Skin epidermis (tissue), 12 donors: Measurements from ENCODE around the gene VPS41.

Source experiments
- H3K27ac ChIP-seq, 21 experiments: fragments of 200-600 bp; sonication (generic) in 11 of 21; one replicate each; pipeline ENCODE4 v1.5.0; 2020; ENCODE audit warnings: mild to moderate bottlenecking in 3 of 21, inconsistent platforms in 2 of 21, moderate library complexity in 2 of 21
- H3K4me3 ChIP-seq, 7 experiments: fragments of 200-600 bp; sonication (generic) in 2 of 7; one replicate each; pipeline ENCODE4 v1.5.0; 2020; ENCODE audit warnings: inconsistent platforms in 2 of 7, mild to moderate bottlenecking in 2 of 7, moderate library complexity in 1 of 7

Gene VPS41

DNA sequence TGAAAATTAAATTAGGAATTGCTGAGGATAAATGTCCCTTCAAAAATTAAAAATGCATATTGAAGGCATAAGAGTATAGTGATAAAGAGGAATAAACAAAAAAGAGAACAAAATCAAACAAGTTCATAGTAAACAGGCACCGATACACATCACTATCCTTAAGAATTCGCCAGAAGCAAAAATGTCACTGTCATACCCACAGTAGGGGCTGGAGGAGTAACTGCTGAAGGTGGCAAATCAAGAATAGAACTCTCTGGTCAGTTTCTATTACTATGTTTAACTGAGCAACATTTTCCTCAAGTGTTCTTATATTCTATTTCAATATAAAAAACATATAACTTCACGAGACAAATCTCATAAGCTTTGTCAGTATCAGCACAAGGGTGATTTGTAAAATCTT, 84.0 kb downstream of the VPS41 start:
- H3K4me3 ChIP-seq: no peak overlapping the region
- no peak overlapping the region for H3K27ac ChIP-seq

DNA sequence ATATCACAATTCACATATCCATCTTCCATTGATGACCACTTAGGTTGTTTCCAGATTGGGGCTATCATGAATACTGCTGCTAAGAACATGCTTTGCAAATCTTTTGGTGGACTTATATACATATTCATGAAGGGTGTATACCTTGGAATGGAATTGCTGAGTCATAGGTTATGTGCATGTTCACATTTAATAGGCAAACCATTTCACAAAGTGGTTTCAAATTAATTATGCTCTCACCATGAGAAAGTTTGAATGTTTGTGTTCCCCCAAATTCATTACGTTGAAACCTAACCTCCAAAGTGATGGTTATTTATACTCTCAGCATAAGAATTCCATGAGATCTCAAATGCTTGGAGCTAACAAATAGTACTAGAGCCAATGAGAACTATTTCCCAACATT, 86.4 kb downstream of the VPS41 start:
- no peak overlapping the region for H3K27ac ChIP-seq

DNA sequence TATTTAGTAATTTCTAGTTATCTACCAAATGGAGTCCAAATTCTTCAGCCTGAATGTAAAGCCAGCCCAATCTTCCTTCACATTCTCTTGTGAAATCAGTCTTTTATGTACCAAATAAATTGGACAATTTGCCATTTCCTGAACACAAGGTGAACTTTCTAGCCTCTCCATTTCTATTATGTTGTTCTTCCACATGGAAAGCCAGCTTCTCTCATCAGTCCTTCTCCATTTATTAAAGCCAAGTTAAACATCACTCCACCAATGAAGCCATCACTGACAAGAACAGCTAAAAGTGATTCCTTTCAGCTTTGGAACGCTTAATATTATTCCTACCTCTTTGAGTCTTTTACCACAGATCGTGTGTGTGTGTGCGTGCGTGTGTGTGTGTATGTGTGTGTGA, 88.4 kb downstream of the VPS41 start:
- Histone ChIP-seq H3K4me3 (no peak overlapping the region), H3K27ac (no peak overlapping the region)

More for the DNA sequence above, 86.4 kb downstream of the VPS41 start:
- H3K4me3 ChIP-seq: no peak overlapping the region

DNA sequence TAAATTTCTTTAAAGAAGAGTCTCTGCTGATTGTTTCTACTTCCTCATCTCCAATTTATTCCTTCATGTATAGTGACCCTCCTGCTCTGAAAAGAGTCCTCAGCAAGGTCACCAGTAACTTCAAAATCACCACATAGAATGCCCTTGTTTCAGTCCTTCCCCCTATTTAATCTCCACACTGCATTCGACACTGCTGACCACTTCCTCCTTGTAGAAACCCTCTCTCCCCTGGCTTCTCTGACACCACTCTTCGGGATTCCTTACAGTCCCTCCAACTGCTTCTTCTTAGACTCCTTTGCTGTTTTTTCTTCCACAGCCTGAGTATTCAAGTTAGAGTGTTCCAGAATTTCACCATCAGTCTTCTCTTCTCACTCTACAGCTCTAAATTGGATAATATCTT, 89.5 kb downstream of the VPS41 start:
- Histone ChIP-seq H3K4me3 (no peak overlapping the region), H3K27ac (no peak overlapping the region)

DNA sequence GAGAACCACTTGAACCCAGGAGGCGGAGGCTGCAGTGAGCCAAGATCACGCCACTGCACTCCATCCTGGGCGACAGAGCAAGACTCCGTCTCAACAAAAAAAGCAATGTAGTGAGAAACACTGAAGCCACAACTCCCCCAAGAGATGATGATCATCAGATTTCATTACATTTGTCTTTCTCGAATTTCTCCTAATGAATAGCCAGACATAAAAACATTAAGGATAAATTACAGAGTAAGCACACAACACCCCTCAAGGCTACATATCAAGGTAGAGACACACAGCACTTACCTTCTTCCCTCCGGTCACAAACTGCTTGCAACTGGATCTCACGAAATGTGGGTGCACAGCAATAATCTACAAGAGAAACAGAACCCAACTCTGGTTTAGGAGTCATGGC, 91.5 kb downstream of the VPS41 start:
- no peak overlapping the region for H3K4me3 ChIP-seq
- no peak overlapping the region for H3K27ac ChIP-seq

DNA sequence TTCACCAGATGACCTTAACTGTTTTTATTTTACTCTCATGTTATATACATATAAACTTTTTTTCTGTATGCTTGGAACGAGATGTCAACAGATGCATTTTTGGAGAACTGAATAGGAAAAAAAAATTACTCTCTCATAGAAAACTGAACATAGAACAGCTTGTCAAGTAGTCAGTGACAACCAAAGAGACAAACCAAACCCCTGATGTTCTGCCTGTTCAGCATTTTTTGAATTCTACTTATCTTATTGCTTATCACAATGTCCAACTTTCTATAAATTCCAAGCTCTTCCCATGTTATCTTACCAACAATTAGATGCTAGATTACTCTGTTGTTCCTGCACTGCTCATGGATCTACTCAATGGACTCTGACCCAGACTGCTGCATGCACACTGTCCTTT, 95.2 kb downstream of the VPS41 start:
- Histone ChIP-seq H3K27ac (no peak overlapping the region), H3K4me3 (no peak overlapping the region)

DNA sequence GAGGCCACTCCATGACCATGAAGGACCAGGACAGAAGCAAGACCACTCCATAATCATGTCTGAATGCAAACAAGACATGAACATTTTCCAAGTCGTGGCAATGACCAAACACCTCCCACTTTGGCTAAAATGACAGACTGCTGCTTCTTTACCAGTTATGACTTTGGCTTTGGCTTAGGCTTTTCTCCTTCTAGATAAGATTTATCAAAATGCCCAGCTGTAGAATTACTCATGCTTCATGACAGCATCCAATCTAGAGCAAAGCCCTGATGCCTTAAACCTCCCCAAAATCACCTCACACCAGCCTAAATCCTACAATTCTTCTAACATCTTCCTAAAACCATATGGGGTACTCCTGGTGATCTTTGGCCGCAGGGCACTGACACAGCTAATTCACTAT, 102.1 kb downstream of the VPS41 start:
- no peak overlapping the region for H3K27ac ChIP-seq
- H3K4me3 ChIP-seq: no peak overlapping the region

DNA sequence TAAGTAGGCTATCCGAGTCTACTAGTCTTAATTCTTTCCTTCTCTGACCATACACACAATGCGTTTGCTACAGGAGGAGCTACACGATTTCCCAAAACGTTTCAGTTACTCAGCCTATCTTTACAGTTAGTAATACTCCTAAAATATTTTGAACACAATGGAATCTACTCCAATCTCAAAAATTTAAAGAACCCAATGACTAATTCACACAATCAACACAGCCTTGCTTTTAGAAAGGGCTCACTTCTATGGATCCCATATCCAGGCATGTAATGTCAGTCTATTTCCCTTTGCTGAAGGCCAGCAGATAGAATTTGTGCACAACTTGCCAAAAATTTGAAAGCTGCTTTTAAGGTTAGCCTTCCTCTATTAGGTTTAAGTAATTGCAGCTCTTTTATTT, 107.2 kb downstream of the VPS41 start:
- no peak overlapping the region for H3K27ac ChIP-seq
- H3K4me3 ChIP-seq: no peak overlapping the region

DNA sequence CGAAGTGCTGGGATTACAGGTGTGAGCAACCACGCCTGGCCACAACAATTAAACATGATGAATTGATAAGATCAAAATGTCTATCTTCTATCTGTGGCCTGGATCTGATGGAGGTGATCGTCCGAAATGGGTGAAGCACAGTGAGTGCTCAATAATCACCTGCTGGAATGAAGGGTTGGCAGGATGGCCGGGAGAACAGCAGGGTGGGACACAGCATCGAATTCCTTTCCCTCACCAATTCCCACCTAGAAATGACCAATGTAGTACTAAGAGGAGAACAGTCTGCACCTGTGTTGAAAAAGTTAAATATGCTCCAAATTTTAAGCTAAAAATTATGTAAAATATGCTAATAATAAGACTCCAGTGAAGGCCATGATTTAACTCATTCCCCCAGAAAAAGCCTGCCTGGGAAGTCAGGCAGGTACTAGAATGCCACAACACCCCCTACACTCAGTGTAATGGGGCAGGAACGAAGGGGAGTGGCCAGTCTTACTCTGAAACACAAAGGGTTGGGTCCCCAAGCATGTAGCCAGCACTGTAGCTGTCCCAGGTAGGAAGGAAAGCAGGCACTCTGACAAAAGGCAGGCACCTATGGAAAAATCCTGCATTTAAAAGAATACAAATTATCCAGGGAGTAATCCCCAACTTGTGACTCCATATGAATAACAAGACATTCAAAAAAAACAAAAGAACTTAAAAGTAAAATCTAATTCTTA, 110.3 kb downstream of the VPS41 start:
- no peak overlapping the region for H3K4me3 ChIP-seq
- H3K27ac ChIP-seq: no peak overlapping the region

DNA sequence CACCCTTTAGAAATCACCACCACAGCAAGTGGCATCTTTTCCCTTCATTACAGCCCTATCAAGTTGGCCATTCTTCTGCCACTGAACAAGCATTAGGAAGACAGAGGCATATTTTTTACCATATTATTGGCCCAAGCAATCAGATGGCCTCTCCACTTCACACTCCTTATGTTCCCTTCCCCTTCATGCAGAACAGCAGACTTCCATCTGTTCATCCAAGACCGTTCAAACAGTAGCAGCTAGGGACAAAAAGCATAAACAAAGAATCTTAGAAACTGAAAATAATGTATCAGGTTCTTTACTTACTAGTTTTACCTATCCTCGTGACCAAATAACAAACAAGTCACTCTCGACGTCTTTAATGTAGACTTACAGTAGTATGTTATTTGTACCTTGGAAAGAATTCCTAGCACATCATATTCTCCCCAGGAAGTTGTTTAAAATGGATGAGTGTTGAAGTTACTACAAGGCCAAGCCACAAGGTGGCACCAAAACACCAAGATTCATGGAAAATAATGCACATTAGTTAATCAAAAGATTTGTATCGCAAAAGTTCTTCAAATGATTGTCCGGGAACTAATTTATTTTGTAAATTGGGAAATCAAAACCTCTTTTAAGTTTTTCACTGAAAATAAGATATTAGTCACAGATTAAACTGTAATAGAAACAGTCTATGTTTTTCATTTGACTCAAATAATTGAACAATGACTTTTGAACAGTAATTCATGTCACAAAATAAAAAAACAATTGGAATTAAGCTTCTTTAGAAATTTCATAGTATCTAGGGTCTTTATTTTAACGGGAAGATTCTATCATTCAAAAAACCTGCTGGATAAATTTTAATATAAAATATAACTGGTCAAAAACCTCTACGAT, 112.1 kb downstream of the VPS41 start:
- no peak overlapping the region for H3K27ac ChIP-seq
- no peak overlapping the region for H3K4me3 ChIP-seq

DNA sequence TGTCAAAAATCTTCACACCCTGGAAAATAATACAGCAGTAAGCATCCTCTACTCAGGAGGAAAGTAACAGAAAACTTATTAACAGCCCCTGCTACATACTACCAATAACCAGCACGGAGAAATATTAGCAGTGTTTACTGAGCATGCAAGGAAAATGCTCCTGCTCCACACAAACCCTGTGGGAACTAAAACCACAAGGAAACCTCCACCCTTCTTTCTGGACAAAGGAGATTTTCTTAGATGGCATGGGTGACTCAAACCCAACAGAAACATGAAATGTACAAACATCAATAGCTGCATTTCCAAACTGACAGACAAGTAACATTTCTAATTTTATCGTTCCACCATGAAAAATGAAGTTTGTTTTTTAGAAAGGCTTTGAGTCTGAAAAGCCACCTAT, 113.4 kb downstream of the VPS41 start:
- Histone ChIP-seq H3K4me3 (no peak overlapping the region), H3K27ac (no peak overlapping the region)

DNA sequence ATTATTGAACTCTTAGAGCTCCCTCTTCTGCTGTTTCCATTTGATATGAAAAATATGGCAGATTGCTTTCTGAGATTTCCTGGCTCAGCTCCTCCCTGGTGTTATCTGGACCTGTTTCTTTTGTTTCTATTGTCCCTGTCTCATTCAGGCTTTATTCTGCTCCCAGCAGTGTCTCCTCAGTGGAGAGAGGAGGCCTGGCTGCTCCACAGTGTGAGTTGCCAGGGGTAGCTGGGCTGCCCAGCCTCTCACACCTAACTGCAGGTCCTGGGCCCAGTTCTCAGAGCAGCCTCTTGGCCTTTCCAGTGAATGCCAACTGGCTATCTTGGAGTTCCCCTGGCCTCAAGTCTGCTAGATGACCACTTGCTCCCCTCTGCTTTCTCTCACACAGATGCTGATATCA, 127.0 kb downstream of the VPS41 start:
- no peak overlapping the region for H3K27ac ChIP-seq

DNA sequence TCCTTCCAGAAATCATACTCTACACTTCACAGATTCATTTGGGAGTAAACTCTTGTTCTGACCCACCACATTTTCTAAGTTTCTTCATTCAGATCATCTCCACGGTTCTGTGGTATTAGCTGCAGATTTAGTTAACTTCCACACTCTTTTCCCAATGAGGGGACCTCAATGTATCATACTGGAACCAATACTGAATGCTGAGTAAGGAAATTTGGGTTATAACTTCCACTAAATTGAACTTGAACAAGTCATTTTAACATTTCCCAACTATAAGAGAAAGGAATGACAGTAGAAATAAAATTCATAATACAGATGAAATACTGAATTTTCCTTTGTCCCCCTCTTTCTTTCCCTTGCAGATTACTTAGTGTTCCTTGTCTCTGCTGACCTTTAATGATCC, 131.4 kb downstream of the VPS41 start:
- H3K27ac ChIP-seq: no peak overlapping the region
- no peak overlapping the region for H3K4me3 ChIP-seq

More for the DNA sequence above, 127.0 kb downstream of the VPS41 start:
- H3K4me3 ChIP-seq: no peak overlapping the region

DNA sequence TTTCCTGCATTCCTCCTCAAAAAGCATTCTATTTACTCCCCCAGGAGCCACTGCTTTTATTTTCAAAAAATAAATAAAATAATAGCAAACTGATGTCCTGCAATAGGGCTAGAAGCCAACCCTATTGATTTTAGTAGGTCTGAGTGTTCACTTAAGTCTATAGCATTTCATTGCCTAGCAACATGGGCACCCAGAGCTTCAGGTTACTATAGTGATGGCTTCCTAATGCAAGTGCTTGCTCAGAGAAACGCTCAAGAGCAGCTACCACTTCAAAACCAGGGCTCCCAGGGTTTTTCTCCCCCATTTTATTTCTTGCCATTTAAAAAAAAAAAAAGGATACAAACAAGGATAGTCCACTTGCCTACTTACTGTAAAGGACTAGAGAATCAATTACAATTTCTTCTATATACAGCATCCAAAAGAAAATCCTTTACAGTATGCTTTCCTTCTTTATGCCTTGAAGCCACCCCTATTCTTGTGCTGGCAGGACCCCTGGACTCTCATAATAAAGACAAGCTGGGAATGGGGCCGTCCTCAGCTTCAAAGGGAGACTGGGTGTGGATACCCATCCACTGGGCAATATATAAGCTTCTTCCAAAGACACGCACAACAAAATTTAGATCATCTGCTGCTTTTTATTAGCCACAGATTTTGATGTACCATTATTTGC, 133.3 kb downstream of the VPS41 start:
- no peak overlapping the region for H3K27ac ChIP-seq
- no peak overlapping the region for H3K4me3 ChIP-seq

DNA sequence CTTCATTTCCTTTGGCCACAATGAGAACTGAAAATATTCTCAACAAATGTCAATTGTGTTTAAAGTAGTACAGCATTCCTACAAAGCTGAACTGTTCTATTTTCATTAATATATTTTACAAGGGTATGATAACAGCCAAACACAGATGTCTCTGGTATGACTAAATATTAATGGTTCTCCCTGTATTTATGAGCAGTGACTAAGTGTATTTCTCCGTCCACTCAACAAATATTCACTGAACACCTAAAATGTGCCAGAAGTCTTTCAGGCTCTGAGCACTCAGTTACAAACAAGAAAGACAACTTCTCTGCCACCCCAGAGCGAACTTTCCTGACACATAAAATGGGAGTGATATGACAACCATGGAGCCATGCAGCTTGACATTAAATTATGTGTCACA, 135.6 kb downstream of the VPS41 start:
- H3K27ac ChIP-seq: no peak overlapping the region
- H3K4me3 ChIP-seq: no peak overlapping the region

DNA sequence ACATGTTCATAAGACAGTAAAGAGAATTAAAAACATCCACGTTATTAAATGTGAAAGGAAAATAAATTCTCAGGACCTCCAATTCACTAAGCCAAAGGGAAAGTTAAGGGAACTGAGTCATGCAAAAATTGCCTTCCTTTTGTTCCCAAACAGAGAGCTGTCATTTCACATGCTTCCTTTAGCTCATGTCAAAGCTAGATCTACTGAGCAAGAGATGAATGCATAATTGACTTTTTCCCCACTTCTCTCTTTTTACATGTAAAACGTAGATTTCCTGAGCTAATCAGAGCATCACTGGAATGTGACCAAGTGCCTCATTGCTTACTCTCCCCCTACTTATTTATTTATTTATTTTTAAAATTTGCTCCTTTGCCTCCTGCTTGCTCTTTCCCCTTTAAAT, 148.8 kb downstream of the VPS41 start:
- Histone ChIP-seq H3K4me3 (no peak overlapping the region), H3K27ac (no peak overlapping the region)

DNA sequence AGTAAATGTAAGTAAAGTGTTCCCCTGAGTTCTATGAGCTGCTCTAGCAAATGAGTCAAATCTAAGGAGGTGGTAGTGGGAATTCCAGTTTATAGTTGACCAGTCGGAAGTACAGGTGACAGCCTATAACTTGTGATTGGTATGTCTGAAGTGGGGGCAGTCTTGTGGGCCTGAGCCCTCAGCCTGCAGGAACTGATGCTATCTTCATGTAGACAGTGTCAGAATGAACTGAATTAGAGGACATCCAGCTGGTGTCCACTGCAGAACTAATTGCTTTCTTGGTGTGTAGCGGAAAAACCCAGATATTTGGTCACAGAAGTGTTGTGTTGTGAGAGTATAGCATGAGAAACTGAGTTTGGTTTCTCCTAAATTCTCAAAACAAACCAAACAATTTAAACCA, 150.0 kb downstream of the VPS41 start:
- Histone ChIP-seq H3K4me3 (no peak overlapping the region), H3K27ac (no peak overlapping the region)

DNA sequence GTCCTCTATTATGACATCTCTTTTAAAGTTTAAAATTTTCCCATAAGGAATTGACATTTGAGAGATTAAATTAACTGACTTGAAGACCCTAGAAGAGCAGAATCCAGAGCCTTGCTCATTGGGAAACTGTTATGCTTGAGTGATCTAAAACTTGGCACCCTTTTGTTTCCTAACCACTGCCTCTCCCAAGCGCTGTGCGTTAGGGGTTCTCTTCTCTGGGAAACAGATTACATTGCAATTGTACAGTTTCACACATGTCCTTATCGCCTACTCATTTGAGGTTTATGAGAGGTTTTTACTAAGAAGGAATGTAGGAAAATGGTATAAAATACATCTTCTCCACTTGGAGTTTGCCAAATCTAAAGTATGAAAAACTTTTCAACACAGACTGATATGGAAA, 151.1 kb downstream of the VPS41 start:
- Histone ChIP-seq H3K4me3 (no peak overlapping the region), H3K27ac (no peak overlapping the region)

DNA sequence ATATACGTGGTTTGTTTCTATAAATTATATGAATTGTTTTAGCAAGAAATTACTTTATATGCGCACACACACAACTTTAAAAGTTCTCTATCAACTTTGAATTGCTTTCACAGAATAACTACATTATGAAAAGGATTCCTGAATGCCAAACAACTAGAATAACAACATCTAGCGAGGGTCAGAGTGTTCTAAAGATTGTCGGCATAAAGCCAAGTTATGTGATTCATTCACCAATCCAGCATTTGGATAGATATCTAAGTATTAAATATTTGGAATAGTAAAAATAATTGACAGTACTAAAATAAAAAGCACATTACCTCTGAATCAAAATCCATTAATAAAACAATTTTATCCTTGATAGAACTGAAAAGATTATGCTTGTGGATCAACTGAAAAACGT, 152.5 kb downstream of the VPS41 start:
- no peak overlapping the region for H3K27ac ChIP-seq
- no peak overlapping the region for H3K4me3 ChIP-seq

DNA sequence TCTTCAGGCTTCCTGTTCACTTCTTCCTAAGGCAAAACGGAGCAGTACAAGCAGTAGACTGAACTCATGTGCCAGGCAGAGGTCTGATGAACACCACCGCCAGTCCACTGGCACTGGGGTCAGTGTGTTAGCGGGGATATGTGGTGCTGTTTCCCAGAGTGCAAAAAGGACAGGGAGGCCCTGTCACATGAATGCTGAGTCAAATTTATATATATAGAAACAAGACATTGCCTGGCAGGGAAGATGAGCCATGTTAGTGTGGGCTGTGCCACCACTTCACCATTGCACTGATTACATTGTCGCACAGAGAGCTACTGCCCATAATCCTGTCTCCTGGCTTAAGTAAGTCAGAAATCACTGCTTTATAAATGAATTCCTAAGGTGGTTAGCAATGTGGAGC, 155.6 kb downstream of the VPS41 start:
- Histone ChIP-seq H3K27ac (no peak overlapping the region), H3K4me3 (no peak overlapping the region)

DNA sequence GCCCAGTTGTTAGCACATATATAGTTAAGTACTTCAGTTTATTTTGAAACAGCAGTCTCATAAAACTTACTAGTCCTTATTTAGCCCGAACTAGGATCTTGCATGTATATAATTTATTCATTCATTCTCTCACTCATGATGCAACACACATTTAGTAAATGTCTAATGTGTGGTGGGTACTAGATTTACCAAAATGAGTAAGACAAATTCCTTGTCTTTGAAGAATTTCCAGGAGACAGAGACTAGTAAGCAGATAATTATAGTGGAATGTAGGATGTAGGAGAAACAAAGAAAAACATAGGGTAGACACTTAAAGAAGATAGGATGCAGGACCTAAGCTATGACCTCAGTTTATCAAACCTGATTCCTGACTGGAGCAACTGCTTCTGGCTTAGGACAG, 157.6 kb downstream of the VPS41 start:
- H3K4me3 ChIP-seq: no peak overlapping the region

More for the DNA sequence above, 157.6 kb downstream of the VPS41 start:
- no peak overlapping the region for H3K27ac ChIP-seq
